ENCODE results near the gene SDHC. TPM values are rescaled to one million over a fixed set of nuclear protein-coding genes. Genes with fewer than 3 reads are reported as not detected.

Gene SDHC
- total and polyA plus RNA-seq, 2 of the 13 experiments (the other 11 are each of a cell fraction or from before 2014, with no cell fraction given) = 27.1 to 229 TPM

GRCh38 chr1:161314201-161314981 is at the start of gene SDHC (continued):
- TF ChIP-seq IRX3 (CRISPR knock-in tag; IDR thresholded peaks at IDR 0.05; ENCODE audit: borderline replicate concordance, low read depth) = no peak
- TF ChIP-seq SIN3A (IDR thresholded peaks at IDR 0.05; ENCODE audit: borderline replicate concordance, low read depth, low read length) = peak; percentile 81; the same call in 1 of the 2 replicates
- no peak for TF ChIP-seq ZNF704 (CRISPR knock-in tag; IDR thresholded peaks at IDR 0.05; ENCODE audit: borderline replicate concordance)
- TF ChIP-seq ATF7-NPFF (CRISPR knock-in tag; IDR thresholded peaks at IDR 0.05; ENCODE audit: low read depth) = peak; percentile 77
- TF ChIP-seq ZBTB2 (CRISPR knock-in tag; IDR thresholded peaks at IDR 0.05; ENCODE audit: low read depth) = no peak
- no peak for TF ChIP-seq HHEX (CRISPR knock-in tag; IDR thresholded peaks at IDR 0.05)
- no peak for TF ChIP-seq NR2F6 (IDR thresholded peaks at IDR 0.05)
- no peak; the same call in 1 of the 2 replicates for TF ChIP-seq NR2F6 (CRISPR knock-in tag; IDR thresholded peaks at IDR 0.05)
- no peak for TF ChIP-seq POLR2AphosphoS2 (IDR thresholded peaks at IDR 0.05; ENCODE audit: low read depth, low read length)
- TF ChIP-seq ZNF20 (CRISPR knock-in tag; IDR thresholded peaks at IDR 0.05) = peak; percentile 79
- TF ChIP-seq ZNF549 (CRISPR knock-in tag; IDR thresholded peaks at IDR 0.05) = no peak; the same call in 1 of the 2 replicates
- no peak for TF ChIP-seq HES4 (CRISPR knock-in tag; IDR thresholded peaks at IDR 0.05; ENCODE audit: borderline replicate concordance)
- no peak for TF ChIP-seq ZNF564 (CRISPR knock-in tag; IDR thresholded peaks at IDR 0.05)
- TF ChIP-seq RAD21 (CRISPR knock-in tag; IDR thresholded peaks at IDR 0.05) = no peak
- no peak for TF ChIP-seq ZNF343 (CRISPR knock-in tag; IDR thresholded peaks at IDR 0.05)
- peak; percentile 42; the same call in 1 of the 2 replicates for TF ChIP-seq HCFC1 (IDR thresholded peaks at IDR 0.05; ENCODE audit: low read depth, low read length)
- TF ChIP-seq PLRG1 (conservative IDR thresholded peaks at IDR 0.05) = no peak
- TF ChIP-seq ZBTB46 (CRISPR knock-in tag; IDR thresholded peaks at IDR 0.05; ENCODE audit: borderline replicate concordance) = no peak
- TF ChIP-seq ZBTB21 (CRISPR knock-in tag; IDR thresholded peaks at IDR 0.05) = no peak
- TF ChIP-seq FOXA1 (IDR thresholded peaks at IDR 0.05) = no peak
- TF ChIP-seq FOXA1 (CRISPR knock-in tag; IDR thresholded peaks at IDR 0.05) = no peak
- no peak for TF ChIP-seq ZSCAN25 (CRISPR knock-in tag; IDR thresholded peaks at IDR 0.05)
- no peak for TF ChIP-seq NONO (IDR thresholded peaks at IDR 0.05)
- peak; percentile 74; the same call in 1 of the 2 replicates for TF ChIP-seq NONO (CRISPR knock-in tag; conservative IDR thresholded peaks at IDR 0.05)
- 0 out of 2 replicates have a peak, but pooled peaks have one; percentile 21 for TF ChIP-seq TGIF2 (CRISPR knock-in tag; IDR thresholded peaks at IDR 0.05)
- no peak for TF ChIP-seq MEIS1 (CRISPR knock-in tag; IDR thresholded peaks at IDR 0.05; ENCODE audit: borderline replicate concordance)
- peak; percentile 46; the same call in 1 of the 2 replicates for TF ChIP-seq IRF9 (CRISPR knock-in tag; IDR thresholded peaks at IDR 0.05; ENCODE audit: borderline replicate concordance)
- TF ChIP-seq ZNF232 (CRISPR knock-in tag; IDR thresholded peaks at IDR 0.05; ENCODE audit: borderline replicate concordance) = 0 out of 2 replicates have a peak, but pooled peaks have one; percentile 67
